Progenitor cell of endocrine pancreas (in vitro differentiated cells): ENCODE measurements around the gene CDCA8. TPM values are rescaled to one million over a fixed set of nuclear protein-coding genes. Genes with fewer than 3 reads are reported as not detected.
"Not testable (repeated sequence)": the region's sequence is repeated elsewhere in the genome, so short reads cannot be mapped to it uniquely, and the experiment has no call there.

Source experiments
- DNase-seq: peaks from one replicate; pipeline ENCODE4 v3.0.0; 2021; ENCODE audit warnings: low spot score; ENCODE audit not compliant: unreplicated experiment
- H3K27ac Mint-ChIP-seq: 2 replicates; pipeline ENCODE4 v1.8.0; 2021; ENCODE audit warnings: mild to moderate bottlenecking, moderate library complexity, mixed read lengths
- H3K27me3 Mint-ChIP-seq: 2 replicates; pipeline ENCODE4 v1.8.0; 2021; ENCODE audit warnings: mixed read lengths
- H3K36me3 Mint-ChIP-seq: 2 replicates; pipeline ENCODE4 v1.8.0; 2022; ENCODE audit warnings: mixed read lengths; ENCODE audit not compliant: insufficient read depth
- H3K4me1 Mint-ChIP-seq: 2 replicates; pipeline ENCODE4 v1.8.0; 2021; ENCODE audit warnings: low read depth, mixed read lengths
- H3K4me3 Mint-ChIP-seq: 2 replicates; pipeline ENCODE4 v1.8.0; 2021; ENCODE audit warnings: low read depth, mild to moderate bottlenecking, moderate library complexity, mixed read lengths
- H3K9me3 Mint-ChIP-seq: 2 replicates; pipeline ENCODE4 v1.8.0; 2021; ENCODE audit warnings: low read depth, mixed read lengths
- CTCF ChIP-seq: fragments of 200-600 bp; sonication (generic); IDR thresholded peaks from one replicate; pipeline ENCODE4 v1.5.0; 2021; ENCODE audit warnings: antibody characterized with exemption, mild to moderate bottlenecking; ENCODE audit not compliant: unreplicated experiment
- total RNA-seq: library from RNA; stranded (reverse); gene quantifications from 2 replicates; pipeline ENCODE4 v1.2.1, GENCODE V29; 2021

CDCA8 gene
- total RNA-seq, 1 donor from 2014 or later: 19.3 TPM

- H3K36me3 Mint-ChIP-seq: no peaks in the 10 kb centered on the region
- H3K9me3 Mint-ChIP-seq: peaks cover 3% of the 10 kb centered on the region
- peak overlapping the region; percentile 89 for H3K27ac Mint-ChIP-seq
- peaks cover 48% of the 10 kb centered on the region for H3K27me3 Mint-ChIP-seq
- DNase-seq: no peak
- H3K4me1 Mint-ChIP-seq: peaks cover 7% of the 10 kb centered on the region
- TF ChIP-seq CTCF: no peak
- H3K4me3 Mint-ChIP-seq: no peak overlapping the region
Observed at GRCh38 chr1:37732111-37732780, 39.9 kb downstream of the CDCA8 start.

GRCh38 chr1:37734629-37735591 is 42.6 kb downstream of the CDCA8 start:
- H3K27ac Mint-ChIP-seq: no peak overlapping the region
- DNase-seq: no peak
- H3K4me1 Mint-ChIP-seq: peaks cover 7% of the 10 kb centered on the region
- no peak for TF ChIP-seq CTCF
- H3K36me3 Mint-ChIP-seq: no peaks in the 10 kb centered on the region
- H3K4me3 Mint-ChIP-seq: peak overlapping the region; percentile 51
- peaks cover 40% of the 10 kb centered on the region for H3K27me3 Mint-ChIP-seq
- peaks cover 6% of the 10 kb centered on the region for H3K9me3 Mint-ChIP-seq

- H3K4me3 Mint-ChIP-seq, H3K27ac Mint-ChIP-seq, DNase-seq, H3K9me3 Mint-ChIP-seq, H3K36me3 Mint-ChIP-seq, H3K4me1 Mint-ChIP-seq: not testable (repeated sequence)
- peaks cover 55% of the 10 kb centered on the region for H3K27me3 Mint-ChIP-seq
Observed at GRCh38 chr1:37737975-37738374, 45.7 kb downstream of the CDCA8 start.

GRCh38 chr1:37738619-37739018 is 46.3 kb downstream of the CDCA8 start:
- not testable (repeated sequence) for DNase-seq, H3K4me1 Mint-ChIP-seq, H3K27ac Mint-ChIP-seq, H3K4me3 Mint-ChIP-seq, H3K36me3 Mint-ChIP-seq, H3K9me3 Mint-ChIP-seq
- H3K27me3 Mint-ChIP-seq: peaks cover 57% of the 10 kb centered on the region

GRCh38 chr1:37739222-37739621 is 46.9 kb downstream of the CDCA8 start:
- Mint-ChIP-seq H3K36me3 (no peaks in the 10 kb centered on the region), H3K27ac (no peak overlapping the region), H3K4me1 (peaks cover 2% of the 10 kb centered on the region), H3K9me3 (peaks cover 6% of the 10 kb centered on the region), H3K27me3 (peaks cover 56% of the 10 kb centered on the region), H3K4me3 (no peak overlapping the region)
- no peak for TF ChIP-seq CTCF
- no peak for DNase-seq

GRCh38 chr1:37741130-37741529 is 48.8 kb downstream of the CDCA8 start:
- peaks cover 46% of the 10 kb centered on the region for H3K27me3 Mint-ChIP-seq
- DNase-seq: no peak
- H3K4me3 Mint-ChIP-seq: no peak overlapping the region
- peaks cover 6% of the 10 kb centered on the region for H3K9me3 Mint-ChIP-seq
- no peaks in the 10 kb centered on the region for H3K36me3 Mint-ChIP-seq
- no peak for TF ChIP-seq CTCF
- H3K27ac Mint-ChIP-seq: no peak overlapping the region
- no peaks in the 10 kb centered on the region for H3K4me1 Mint-ChIP-seq
